ENCODE results near the gene BHLHA15. TPM values are rescaled to one million over a fixed set of nuclear protein-coding genes. Genes with fewer than 3 reads are reported as not detected.

The BHLHA15 gene
- total RNA-seq, 2 donors from 2014 or later: 0.67 to 2.4 TPM

DNA sequence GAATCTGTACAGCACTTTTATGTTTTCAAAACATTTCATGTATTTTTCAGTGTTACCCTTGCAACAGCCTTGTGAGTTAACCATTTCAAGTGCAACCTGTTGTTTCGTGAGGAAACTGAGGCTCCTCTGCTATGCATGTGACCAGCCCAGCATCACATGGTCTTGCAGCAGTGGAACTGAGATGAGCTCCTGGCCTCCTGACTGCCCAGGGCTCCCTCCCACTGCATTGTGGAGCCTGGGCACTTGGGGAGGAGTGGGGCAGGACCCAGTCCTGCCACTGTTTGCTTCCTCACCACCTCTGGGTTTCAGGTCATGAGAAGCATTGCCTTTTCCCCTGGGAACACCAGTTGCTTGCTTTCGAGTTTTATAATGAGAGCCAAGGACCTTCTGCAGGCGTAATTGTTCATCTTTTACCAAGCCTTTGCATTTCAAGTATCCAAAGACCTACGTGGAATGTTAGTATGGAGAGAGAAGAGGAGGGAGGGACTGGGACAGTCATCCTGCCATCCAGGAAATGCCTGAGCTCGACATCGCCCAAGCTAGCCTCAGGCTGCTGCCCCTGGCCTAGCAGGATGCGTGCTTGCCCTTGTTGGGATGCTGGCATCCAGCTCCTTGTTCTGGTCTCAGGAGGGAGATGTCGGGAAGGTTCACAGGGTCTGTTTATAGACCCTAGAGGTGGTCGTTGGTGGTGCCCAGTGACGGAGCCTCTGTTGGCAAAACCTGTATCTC, 32.3 kb upstream of the BHLHA15 start:
- H3K9me3 ChIP-seq: no peaks in the 10 kb centered on the region
- H3K4me3 ChIP-seq: no peak overlapping the region
- H3K36me3 ChIP-seq: peaks cover 5% of the 10 kb centered on the region
- H3K27me3 ChIP-seq: no peaks in the 10 kb centered on the region
- intact Hi-C loops (cut with DNase I): no loop called here
- no peaks in the 10 kb centered on the region for H3K4me1 ChIP-seq
- no peak overlapping the region for H3K27ac ChIP-seq
- no peak overlapping the region for H3K9ac ChIP-seq (ENCODE audit: low read depth in 2 of 2, low read length in 2 of 2)
- TF ChIP-seq, protein P1, sequence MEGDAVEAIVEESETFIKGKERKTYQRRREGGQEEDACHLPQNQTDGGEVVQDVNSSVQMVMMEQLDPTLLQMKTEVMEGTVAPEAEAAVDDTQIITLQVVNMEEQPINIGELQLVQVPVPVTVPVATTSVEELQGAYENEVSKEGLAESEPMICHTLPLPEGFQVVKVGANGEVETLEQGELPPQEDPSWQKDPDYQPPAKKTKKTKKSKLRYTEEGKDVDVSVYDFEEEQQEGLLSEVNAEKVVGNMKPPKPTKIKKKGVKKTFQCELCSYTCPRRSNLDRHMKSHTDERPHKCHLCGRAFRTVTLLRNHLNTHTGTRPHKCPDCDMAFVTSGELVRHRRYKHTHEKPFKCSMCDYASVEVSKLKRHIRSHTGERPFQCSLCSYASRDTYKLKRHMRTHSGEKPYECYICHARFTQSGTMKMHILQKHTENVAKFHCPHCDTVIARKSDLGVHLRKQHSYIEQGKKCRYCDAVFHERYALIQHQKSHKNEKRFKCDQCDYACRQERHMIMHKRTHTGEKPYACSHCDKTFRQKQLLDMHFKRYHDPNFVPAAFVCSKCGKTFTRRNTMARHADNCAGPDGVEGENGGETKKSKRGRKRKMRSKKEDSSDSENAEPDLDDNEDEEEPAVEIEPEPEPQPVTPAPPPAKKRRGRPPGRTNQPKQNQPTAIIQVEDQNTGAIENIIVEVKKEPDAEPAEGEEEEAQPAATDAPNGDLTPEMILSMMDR (IDR thresholded peaks at IDR 0.05): no peak
- DNase-seq: no peak

DNA sequence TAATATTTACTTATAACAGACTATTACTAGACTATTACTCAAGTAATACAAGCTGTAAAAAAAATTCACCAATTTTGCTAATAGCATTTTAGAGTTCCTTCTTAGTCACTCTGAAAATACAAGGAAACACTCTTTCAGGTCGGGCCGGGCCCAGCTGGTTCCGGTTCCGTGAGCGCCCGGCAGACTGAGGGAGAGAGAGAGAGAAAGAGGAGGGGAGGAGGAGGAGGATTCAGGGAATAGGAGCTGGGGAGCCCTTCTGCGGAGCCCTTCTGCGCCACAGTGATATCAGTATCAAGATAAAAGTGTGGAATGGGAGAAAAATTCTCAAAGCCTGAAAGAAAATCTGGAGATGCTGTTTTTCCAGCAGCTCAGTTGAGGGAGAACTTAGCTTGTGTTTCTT, 30.5 kb upstream of the BHLHA15 start:
- Histone ChIP-seq H3K9me3 (no peaks in the 10 kb centered on the region), H3K4me1 (no peaks in the 10 kb centered on the region), H3K36me3 (no peaks in the 10 kb centered on the region), H3K27ac (no peak overlapping the region), H3K4me3 (no peak overlapping the region), H3K27me3 (no peaks in the 10 kb centered on the region), H3K9ac (ENCODE audit: low read depth in 2 of 2, low read length in 2 of 2) (no peak overlapping the region)
- DNase-seq: no peak
- TF ChIP-seq, protein P1 (IDR thresholded peaks at IDR 0.05): no peak
- intact Hi-C loops (cut with DNase I): no loop called here

DNA sequence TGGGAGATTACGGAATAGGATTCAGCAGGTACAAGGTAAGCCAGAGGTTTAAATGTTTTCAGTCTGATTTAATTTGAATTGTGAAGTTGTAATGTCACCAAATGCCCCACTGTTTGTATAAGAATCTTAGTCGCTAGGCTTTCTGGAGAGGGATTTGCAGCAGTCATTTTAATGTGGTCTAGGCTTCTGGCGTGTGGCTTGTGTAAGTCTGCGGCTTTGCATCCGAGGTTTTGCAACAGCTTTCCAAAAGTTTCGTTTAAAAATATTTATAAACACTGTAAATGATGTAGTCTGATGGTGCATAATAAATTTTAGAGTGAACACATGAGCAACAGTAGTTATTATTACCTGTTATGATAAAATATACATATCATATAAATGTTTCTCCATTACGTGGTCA, 26.1 kb upstream of the BHLHA15 start:
- intact Hi-C loops (cut with DNase I): no loop called here

DNA sequence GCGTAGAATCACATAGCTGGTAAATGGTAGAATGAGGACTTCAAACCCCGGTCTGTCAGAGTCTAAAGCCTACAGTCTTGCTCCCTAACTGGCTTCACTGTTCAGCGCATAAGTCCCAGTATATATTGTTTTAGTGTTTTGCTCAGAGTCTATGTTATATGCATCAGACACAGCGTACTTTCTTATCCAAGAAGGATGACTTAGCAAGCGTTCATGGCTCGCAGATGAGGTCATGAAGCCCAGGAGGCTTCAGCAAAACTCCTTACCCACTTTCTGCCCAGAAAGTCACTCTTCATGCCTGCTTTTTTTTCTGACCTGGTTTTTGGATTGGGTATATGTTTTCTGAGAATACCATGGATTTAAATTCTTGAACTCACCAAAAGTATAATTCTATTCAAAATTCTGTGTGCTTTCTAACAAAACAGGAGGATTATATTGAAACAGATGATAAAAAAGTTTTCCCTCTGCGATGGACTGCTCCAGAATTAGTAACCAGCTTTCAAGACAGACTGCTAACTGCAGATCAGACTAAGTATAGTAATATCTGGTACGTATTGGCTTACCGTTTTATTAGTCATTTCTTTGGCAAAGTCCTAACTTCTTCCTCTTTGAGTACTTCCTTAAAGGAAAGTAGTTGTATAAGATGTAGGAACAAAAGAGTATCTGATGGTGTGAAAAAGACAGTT, 24.6 kb upstream of the BHLHA15 start:
- DNase-seq: no peak
- Histone ChIP-seq H3K4me3 (no peak overlapping the region), H3K9me3 (no peaks in the 10 kb centered on the region), H3K9ac (ENCODE audit: low read depth in 2 of 2, low read length in 2 of 2) (no peak overlapping the region), H3K27ac (no peak overlapping the region), H3K4me1 (no peaks in the 10 kb centered on the region), H3K27me3 (no peaks in the 10 kb centered on the region), H3K36me3 (peaks cover 6% of the 10 kb centered on the region)
- TF ChIP-seq, protein P1 (IDR thresholded peaks at IDR 0.05): no peak
- intact Hi-C loops (cut with DNase I): no loop called here

More for the DNA sequence above, 26.1 kb upstream of the BHLHA15 start:
- Histone ChIP-seq H3K4me1 (no peaks in the 10 kb centered on the region), H3K9me3 (no peaks in the 10 kb centered on the region), H3K27ac (no peak overlapping the region), H3K9ac (ENCODE audit: low read depth in 2 of 2, low read length in 2 of 2) (no peak overlapping the region), H3K36me3 (peaks cover 5% of the 10 kb centered on the region), H3K27me3 (no peaks in the 10 kb centered on the region), H3K4me3 (no peak overlapping the region)
- TF ChIP-seq, protein P1 (IDR thresholded peaks at IDR 0.05): no peak
- DNase-seq: no peak

DNA sequence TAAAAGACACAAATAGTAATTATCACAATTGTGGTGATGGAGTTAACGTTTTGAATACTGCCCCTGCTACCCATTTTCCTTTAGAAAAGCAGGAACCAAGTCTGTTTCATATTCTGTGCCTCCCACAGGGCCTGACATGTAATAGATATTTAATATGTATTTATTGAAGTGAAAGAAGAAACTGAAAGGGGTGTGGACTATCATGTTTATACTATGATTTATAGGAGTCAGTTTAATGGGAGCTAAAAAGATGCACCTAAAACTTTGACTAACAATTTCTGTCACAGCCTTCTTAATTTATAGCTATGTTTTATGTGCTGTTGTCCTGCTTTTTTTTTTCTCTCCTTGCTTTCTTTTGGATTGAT, 24.1 kb upstream of the BHLHA15 start:
- Histone ChIP-seq H3K9ac (ENCODE audit: low read depth in 2 of 2, low read length in 2 of 2) (no peak overlapping the region), H3K36me3 (peaks cover 12% of the 10 kb centered on the region), H3K9me3 (no peaks in the 10 kb centered on the region), H3K27ac (no peak overlapping the region), H3K4me3 (no peak overlapping the region), H3K27me3 (no peaks in the 10 kb centered on the region), H3K4me1 (no peaks in the 10 kb centered on the region)
- no peak for DNase-seq
- intact Hi-C loops (cut with DNase I): no loop called here
- TF ChIP-seq, protein P1 (IDR thresholded peaks at IDR 0.05): no peak
